ENCODE measurements around the gene RPRM.
"Not testable (repeated sequence)": the region's sequence is repeated elsewhere in the genome, so short reads cannot be mapped to it uniquely, and the experiment has no call there.

Gene RPRM

DNA sequence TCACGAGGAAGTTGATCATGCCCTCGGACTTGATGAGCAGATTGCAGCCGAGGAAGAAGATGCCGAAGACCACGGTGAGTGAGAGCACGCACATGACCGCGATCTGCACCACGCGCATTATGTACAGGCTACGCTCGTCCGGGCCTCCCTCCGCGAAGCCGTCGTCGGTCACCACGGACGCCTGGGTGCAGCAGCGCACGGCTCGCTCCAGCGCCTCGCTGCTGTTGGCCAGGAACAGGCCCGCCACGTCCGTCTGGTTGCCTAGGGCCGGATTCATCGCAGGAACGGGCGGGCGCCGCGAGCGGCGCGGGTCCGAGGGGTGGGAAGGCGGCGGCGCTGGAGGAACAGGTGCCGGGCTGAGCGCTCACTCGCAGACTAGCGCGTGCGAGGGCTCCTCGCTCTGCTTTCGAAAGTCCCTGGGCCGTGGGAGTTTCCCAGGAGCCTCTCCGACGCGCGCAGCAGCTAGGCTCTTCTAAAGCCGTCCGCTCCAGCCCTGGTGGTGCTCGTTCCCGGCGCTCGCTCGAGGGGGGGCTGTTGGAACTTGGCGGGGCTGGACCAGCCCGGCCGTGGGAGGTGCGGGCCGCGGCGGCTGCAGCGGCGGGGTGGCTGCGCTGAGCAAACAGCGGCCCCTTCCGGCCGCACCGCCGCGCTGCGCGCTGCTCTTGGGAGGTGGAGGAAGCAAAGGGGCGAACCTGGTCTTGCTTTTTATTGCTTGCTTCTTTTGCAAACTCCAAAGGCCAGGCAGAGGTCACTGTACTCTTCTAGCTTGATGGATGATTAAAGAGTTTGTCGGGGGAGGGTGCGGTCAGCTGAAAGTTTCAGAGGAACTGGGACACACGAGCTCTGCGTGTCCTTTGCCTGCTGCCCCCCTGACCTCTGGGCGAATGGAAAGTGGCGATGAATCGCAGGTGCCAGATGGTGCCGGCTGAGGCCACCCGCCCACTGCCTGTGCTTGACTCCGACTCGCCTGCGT lies at the start of gene RPRM:
Gene RPRM, minus strand, starts transcription at position 474 of the 973 bp plus-strand sequence. Its CDS starts 197 bp downstream, at position 277.
- TF ChIP-seq, protein P1, sequence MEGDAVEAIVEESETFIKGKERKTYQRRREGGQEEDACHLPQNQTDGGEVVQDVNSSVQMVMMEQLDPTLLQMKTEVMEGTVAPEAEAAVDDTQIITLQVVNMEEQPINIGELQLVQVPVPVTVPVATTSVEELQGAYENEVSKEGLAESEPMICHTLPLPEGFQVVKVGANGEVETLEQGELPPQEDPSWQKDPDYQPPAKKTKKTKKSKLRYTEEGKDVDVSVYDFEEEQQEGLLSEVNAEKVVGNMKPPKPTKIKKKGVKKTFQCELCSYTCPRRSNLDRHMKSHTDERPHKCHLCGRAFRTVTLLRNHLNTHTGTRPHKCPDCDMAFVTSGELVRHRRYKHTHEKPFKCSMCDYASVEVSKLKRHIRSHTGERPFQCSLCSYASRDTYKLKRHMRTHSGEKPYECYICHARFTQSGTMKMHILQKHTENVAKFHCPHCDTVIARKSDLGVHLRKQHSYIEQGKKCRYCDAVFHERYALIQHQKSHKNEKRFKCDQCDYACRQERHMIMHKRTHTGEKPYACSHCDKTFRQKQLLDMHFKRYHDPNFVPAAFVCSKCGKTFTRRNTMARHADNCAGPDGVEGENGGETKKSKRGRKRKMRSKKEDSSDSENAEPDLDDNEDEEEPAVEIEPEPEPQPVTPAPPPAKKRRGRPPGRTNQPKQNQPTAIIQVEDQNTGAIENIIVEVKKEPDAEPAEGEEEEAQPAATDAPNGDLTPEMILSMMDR (IDR thresholded peaks at IDR 0.05; ENCODE audit: low read depth, low read length, missing control alignments): peak; percentile 69
- peak; percentile 24 for DNase-seq
- in situ Hi-C loops (cut with HindIII; ENCODE audit: low pct_ligation_motif_present, low sequenced_read_pairs): no loop called here
- peak within 1 kb of the TSS; percentile 46 for H3K4me3 ChIP-seq (ENCODE audit: low read depth, low read length)
- no peaks in the 10 kb centered on the region for H3K36me3 ChIP-seq (replicated peaks)
- H3K27ac ChIP-seq: no peak within 1 kb of the TSS
- peaks cover 21% of the 10 kb centered on the region for H3K27me3 ChIP-seq (replicated peaks)

DNA sequence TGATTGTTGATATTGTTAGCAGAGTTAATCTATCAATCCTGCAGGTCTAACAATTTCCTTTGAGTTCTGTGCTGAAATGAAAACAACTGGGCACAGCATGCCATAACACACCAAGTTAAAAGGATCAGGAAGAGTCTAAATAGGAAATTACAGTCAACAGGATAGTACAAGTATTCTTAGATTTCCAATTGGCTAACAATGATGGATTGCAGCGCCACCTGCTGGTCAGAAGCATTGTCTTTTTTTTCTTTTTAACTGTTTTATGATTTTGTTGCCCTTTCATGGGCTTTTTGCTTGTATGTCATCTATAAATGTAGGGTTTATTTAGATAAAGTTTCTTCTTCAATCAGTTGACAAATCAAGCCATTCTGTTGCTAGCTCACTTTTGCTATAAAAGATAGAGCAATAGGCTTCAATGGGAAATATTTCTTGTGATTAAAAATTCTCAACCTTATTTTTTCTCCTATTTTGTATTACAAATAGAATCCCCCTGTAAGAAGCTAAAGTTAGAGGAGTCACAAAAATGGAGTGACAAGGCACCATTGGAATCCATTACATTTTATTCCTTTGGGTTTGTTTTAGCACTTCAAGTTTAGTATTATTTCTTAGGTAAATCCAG lies 40.8 kb upstream of the RPRM start:
- Histone ChIP-seq H3K27ac (no peak overlapping the region), H3K4me3 (ENCODE audit: low read depth, low read length) (no peak overlapping the region), H3K27me3 (replicated peaks) (no peaks in the 10 kb centered on the region), H3K36me3 (replicated peaks) (no peaks in the 10 kb centered on the region)
- peak; percentile 29 for DNase-seq
- TF ChIP-seq, protein P1 (IDR thresholded peaks at IDR 0.05; ENCODE audit: low read depth, low read length, missing control alignments): peak; percentile 69
- in situ Hi-C loops (cut with HindIII; ENCODE audit: low pct_ligation_motif_present, low sequenced_read_pairs): no loop called here

DNA sequence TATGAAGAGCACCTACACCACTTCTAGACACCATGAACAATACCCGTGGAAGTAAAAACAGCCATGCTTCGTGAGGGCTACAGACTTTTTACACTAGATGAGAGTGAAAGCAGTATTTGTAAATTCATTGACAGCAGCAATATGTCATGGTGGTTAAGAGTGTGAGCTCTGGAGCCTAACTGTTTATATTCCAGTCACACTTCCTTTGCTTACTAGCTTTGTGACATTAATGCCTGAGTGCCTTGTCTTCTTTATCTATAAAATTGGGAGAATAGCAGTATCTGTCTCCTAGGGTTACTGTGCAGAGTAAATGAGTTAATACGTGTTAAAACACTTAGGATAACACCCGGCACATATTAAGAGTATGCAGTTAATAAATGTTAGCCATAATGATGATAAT lies 33.8 kb upstream of the RPRM start:
- no peaks in the 10 kb centered on the region for H3K36me3 ChIP-seq (replicated peaks)
- in situ Hi-C loops (cut with HindIII; ENCODE audit: low pct_ligation_motif_present, low sequenced_read_pairs): no loop called here
- TF ChIP-seq, protein P1 (IDR thresholded peaks at IDR 0.05; ENCODE audit: low read depth, low read length, missing control alignments): no peak

DNA sequence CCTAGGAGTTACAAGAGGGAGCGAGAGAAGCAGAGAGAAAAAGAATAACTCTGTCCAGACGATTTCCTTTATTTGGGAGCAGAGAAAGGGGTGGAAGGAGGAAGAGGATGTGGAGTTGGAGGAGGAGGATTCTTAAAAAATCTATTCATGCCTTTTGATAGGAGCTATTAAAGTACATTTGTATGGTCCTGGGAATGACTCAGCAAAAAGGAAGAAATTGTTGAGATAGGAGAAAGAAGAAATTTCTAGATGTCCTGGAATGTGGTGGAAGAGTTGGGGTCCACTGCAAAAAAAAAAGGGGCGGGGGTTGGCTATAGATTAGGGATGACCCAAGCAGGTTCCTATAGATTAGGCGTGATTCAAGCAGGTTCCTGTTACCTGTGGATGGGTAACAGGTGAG lies 32.4 kb upstream of the RPRM start:
- TF ChIP-seq, protein P1 (IDR thresholded peaks at IDR 0.05; ENCODE audit: low read depth, low read length, missing control alignments): no peak
- Histone ChIP-seq H3K27me3 (replicated peaks) (no peaks in the 10 kb centered on the region), H3K27ac (no peak overlapping the region), H3K4me3 (ENCODE audit: low read depth, low read length) (no peak overlapping the region), H3K36me3 (replicated peaks) (no peaks in the 10 kb centered on the region)
- DNase-seq: no peak
- in situ Hi-C loops (cut with HindIII; ENCODE audit: low pct_ligation_motif_present, low sequenced_read_pairs): no loop called here

More for the DNA sequence above, 33.8 kb upstream of the RPRM start:
- DNase-seq: no peak
- H3K4me3 ChIP-seq (ENCODE audit: low read depth, low read length): no peak overlapping the region
- H3K27me3 ChIP-seq (replicated peaks): no peaks in the 10 kb centered on the region
- H3K27ac ChIP-seq: no peak overlapping the region

DNA sequence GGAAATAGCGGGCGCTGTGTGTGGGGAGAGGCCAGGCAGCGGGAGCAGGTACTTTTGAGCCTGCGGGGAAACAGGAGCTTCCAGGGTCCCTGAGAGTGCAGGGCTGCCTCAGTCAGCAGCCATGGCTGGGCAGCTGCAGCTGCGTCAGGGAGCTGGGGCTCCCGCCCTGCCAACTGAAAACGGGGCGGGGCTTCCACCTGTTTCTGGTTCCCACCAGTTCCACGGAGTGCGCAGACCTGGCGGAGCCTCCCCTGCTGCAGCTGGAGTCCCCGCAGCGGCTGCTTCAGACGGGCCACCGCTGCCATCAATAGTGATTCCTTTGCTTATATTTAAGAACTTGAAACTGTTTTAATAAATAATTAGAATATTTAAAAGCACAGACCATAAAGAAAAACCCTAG lies 30.6 kb upstream of the RPRM start:
- Histone ChIP-seq H3K4me3 (ENCODE audit: low read depth, low read length) (no peak overlapping the region), H3K36me3 (replicated peaks) (no peaks in the 10 kb centered on the region), H3K27ac (no peak overlapping the region), H3K27me3 (replicated peaks) (no peaks in the 10 kb centered on the region)
- in situ Hi-C loops (cut with HindIII; ENCODE audit: low pct_ligation_motif_present, low sequenced_read_pairs): no loop called here
- TF ChIP-seq, protein P1 (IDR thresholded peaks at IDR 0.05; ENCODE audit: low read depth, low read length, missing control alignments): no peak
- no peak for DNase-seq

DNA sequence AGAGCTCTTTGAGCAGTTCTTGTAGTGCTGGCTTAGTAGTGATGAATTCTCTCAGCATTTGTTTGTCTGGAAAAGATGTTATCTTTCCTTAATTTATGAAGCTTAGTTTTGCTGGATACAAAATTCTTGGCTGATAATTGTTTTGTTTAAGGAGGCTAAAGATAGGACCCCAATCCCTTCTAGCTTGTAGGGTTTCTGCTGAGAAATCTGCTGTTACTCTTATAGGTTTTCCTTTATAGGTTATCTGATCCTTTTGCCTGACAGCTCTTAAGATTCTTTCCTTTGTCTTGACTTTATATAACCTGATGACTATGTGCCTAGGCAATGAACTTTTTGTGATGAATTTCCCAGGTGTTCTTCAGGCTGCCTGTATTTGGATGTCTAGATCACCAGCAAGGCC lies 27.9 kb upstream of the RPRM start:
- H3K27me3 ChIP-seq (replicated peaks); H3K27ac ChIP-seq; DNase-seq; H3K36me3 ChIP-seq (replicated peaks); H3K4me3 ChIP-seq (ENCODE audit: low read depth, low read length); in situ Hi-C loops (cut with HindIII; ENCODE audit: low pct_ligation_motif_present, low sequenced_read_pairs): not testable (repeated sequence)
